22Rv1 (cell line): Measurements from ENCODE around the gene TSPAN9.

Experiments
- CTCF ChIP-seq: fragments of 450-650 bp; IDR thresholded peaks from 2 replicates; pipeline ENCODE4 v1.5.1; 2017; ENCODE audit warnings: mild to moderate bottlenecking
- ZFX ChIP-seq: fragments of 450-650 bp; IDR thresholded peaks from 2 replicates; pipeline ENCODE4 v1.6.1; 2017; ENCODE audit warnings: antibody characterized with exemption, borderline replicate concordance

- no peak for TF ChIP-seq CTCF
- TF ChIP-seq ZFX, result no peak
Measured at GRCh38 chr12:3097836-3098235, 20.7 kb downstream of the TSPAN9 start.
